Uterus (tissue), 2 donors: ENCODE results near the gene SNTB2.

Experiments
- POLR2A ChIP-seq, 2 donors: fragments of 450-650 bp; IDR thresholded peaks; one replicate each; pipeline ENCODE4 v1.6.1; 2016; ENCODE audit warnings: antibody characterized with exemption in 2 of 2, mild to moderate bottlenecking in 1 of 2, moderate library complexity in 1 of 2
- TF ChIP-seq, protein P1 (sequence below), 4 experiments: fragments of 200-600 bp in 2 of 4; fragments of 450-650 bp in 2 of 4; sonication (generic) in 2 of 4; IDR thresholded peaks; one replicate each; pipeline ENCODE4 v1.5.1; 2016 to 2019; ENCODE audit warnings: antibody characterized with exemption in 4 of 4, mild to moderate bottlenecking in 2 of 4, moderate library complexity in 1 of 4

DNA sequence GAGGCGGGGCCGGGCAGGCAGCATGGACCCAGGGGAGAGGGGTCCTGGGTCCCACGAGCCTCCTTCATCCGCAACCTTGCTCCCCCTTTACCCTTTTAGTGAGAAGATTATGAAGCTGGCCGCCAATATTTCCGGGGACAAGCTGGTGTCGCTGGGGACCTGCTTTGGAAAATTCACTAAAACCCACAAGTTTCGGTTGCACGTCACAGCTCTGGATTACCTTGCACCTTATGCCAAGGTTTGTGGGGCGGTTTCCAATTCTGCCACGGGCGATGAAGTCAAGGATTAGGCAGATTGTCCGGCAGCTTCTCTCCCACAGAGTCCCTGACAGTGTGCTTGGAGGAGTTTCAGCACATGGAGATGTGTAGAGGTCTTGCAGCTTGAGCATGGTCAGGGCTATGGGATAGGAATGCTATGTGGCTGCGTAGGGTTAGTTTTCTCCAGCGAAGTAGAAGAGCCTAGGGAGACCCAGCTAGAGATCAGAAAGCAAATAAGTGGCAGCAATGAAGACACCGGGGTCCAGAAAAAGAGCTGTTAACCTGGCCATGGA lies 153.2 kb downstream of the SNTB2 start:
- TF ChIP-seq, protein P1, sequence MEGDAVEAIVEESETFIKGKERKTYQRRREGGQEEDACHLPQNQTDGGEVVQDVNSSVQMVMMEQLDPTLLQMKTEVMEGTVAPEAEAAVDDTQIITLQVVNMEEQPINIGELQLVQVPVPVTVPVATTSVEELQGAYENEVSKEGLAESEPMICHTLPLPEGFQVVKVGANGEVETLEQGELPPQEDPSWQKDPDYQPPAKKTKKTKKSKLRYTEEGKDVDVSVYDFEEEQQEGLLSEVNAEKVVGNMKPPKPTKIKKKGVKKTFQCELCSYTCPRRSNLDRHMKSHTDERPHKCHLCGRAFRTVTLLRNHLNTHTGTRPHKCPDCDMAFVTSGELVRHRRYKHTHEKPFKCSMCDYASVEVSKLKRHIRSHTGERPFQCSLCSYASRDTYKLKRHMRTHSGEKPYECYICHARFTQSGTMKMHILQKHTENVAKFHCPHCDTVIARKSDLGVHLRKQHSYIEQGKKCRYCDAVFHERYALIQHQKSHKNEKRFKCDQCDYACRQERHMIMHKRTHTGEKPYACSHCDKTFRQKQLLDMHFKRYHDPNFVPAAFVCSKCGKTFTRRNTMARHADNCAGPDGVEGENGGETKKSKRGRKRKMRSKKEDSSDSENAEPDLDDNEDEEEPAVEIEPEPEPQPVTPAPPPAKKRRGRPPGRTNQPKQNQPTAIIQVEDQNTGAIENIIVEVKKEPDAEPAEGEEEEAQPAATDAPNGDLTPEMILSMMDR (IDR thresholded peaks at IDR 0.05): no peak
- TF ChIP-seq POLR2A (IDR thresholded peaks at IDR 0.05): no peak
